Lower leg skin (tissue), 3 donors: Measurements from ENCODE around the gene UQCC2.

Source experiments
- POLR2A ChIP-seq, 2 donors: fragments of 450-650 bp; IDR thresholded peaks; one replicate each; pipeline ENCODE4 v1.6.1; 2016 to 2017; ENCODE audit warnings: antibody characterized with exemption in 2 of 2, mild to moderate bottlenecking in 1 of 2, moderate library complexity in 1 of 2
- TF ChIP-seq, protein P1 (sequence below), 3 donors: fragments of 450-650 bp; IDR thresholded peaks; one replicate each; pipeline ENCODE4 v1.5.1; 2016; ENCODE audit warnings: antibody characterized with exemption in 3 of 3, mild to moderate bottlenecking in 3 of 3, moderate library complexity in 2 of 3

DNA sequence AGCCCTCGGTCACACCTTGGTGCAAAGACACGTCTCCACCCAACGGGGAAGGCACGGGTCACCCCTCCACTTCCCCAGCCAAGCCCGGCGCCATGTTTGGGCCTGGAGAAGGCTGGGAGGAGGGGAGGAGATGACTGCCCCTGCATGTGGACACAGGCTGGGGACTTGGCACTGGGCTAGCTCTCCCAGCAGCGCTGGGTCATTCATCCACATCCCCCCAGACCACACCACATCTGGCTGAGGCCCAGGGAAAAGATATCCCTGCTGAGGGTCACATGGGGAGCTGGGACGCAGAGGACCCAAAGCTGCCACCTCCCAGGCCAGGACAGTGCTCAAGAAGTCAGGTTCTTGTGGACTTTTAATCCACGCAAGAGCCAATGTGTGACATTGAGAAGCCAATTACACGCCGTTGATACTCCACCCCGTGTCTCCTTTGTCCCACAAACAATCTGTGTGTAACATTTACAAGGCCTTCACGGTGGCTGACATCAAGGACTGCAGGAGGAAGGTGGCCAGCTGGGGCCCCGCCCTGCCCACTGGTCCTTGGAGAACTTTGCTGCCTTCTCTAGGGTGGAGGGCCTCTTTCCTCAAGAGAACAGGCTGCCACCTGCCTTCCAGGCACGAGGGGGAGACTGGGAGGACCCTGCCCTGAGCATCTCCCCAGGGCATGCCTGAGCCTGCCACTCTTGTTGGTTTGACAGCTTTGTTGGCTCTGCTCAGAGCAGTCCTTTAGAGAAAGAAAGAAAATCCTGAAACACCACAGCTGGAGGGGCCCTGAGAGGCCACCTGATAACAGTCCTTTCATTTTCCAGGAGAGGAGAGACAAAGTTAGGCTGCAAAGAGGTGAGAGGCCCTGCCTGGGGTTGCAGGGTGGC lies 40.5 kb upstream of the UQCC2 start:
- TF ChIP-seq, protein P1, sequence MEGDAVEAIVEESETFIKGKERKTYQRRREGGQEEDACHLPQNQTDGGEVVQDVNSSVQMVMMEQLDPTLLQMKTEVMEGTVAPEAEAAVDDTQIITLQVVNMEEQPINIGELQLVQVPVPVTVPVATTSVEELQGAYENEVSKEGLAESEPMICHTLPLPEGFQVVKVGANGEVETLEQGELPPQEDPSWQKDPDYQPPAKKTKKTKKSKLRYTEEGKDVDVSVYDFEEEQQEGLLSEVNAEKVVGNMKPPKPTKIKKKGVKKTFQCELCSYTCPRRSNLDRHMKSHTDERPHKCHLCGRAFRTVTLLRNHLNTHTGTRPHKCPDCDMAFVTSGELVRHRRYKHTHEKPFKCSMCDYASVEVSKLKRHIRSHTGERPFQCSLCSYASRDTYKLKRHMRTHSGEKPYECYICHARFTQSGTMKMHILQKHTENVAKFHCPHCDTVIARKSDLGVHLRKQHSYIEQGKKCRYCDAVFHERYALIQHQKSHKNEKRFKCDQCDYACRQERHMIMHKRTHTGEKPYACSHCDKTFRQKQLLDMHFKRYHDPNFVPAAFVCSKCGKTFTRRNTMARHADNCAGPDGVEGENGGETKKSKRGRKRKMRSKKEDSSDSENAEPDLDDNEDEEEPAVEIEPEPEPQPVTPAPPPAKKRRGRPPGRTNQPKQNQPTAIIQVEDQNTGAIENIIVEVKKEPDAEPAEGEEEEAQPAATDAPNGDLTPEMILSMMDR (IDR thresholded peaks at IDR 0.05) = no peak
- no peak for TF ChIP-seq POLR2A (IDR thresholded peaks at IDR 0.05)
